ENCODE measurements around the gene NES.

The NES gene

GRCh38 chr1:156711011-156711817, 34.0 kb upstream of the NES start:
- TF ChIP-seq POU2F2 (IDR thresholded peaks at IDR 0.05; ENCODE audit: low read depth, low read length) (no peak), TAF1 (IDR thresholded peaks at IDR 0.05; ENCODE audit: low read depth, low read length) (no peak), POLR2A (IDR thresholded peaks at IDR 0.05; ENCODE audit: low read depth, low read length) (no peak), POLR2AphosphoS5 (IDR thresholded peaks at IDR 0.05; ENCODE audit: low read depth, low read length) (no peak), PAX5 (IDR thresholded peaks at IDR 0.05; ENCODE audit: insufficient read depth, low read length, severe bottlenecking) (no peak), SPI1 (IDR thresholded peaks at IDR 0.05; ENCODE audit: low read depth, low read length) (no peak)
- DNase-seq (ENCODE audit: insufficient read length, low spot score) (no peak), FAIRE-seq (no peak)

GRCh38 chr1:156709757-156710489, 32.7 kb upstream of the NES start:
- FAIRE-seq (no peak), DNase-seq (ENCODE audit: insufficient read length, low spot score) (no peak)
- TF ChIP-seq TAF1 (IDR thresholded peaks at IDR 0.05; ENCODE audit: low read depth, low read length) (no peak), POLR2A (IDR thresholded peaks at IDR 0.05; ENCODE audit: low read depth, low read length) (no peak), POU2F2 (IDR thresholded peaks at IDR 0.05; ENCODE audit: low read depth, low read length) (no peak), SPI1 (IDR thresholded peaks at IDR 0.05; ENCODE audit: low read depth, low read length) (no peak), POLR2AphosphoS5 (IDR thresholded peaks at IDR 0.05; ENCODE audit: low read depth, low read length) (no peak), PAX5 (IDR thresholded peaks at IDR 0.05; ENCODE audit: insufficient read depth, low read length, severe bottlenecking) (no peak)

GRCh38 chr1:156709031-156709430, 31.8 kb upstream of the NES start:
- FAIRE-seq (no peak), DNase-seq (ENCODE audit: insufficient read length, low spot score) (no peak)
- TF ChIP-seq TAF1 (IDR thresholded peaks at IDR 0.05; ENCODE audit: low read depth, low read length) (no peak), PAX5 (IDR thresholded peaks at IDR 0.05; ENCODE audit: insufficient read depth, low read length, severe bottlenecking) (no peak), SPI1 (IDR thresholded peaks at IDR 0.05; ENCODE audit: low read depth, low read length) (no peak), POU2F2 (IDR thresholded peaks at IDR 0.05; ENCODE audit: low read depth, low read length) (no peak), POLR2AphosphoS5 (IDR thresholded peaks at IDR 0.05; ENCODE audit: low read depth, low read length) (no peak), POLR2A (IDR thresholded peaks at IDR 0.05; ENCODE audit: low read depth, low read length) (no peak)

- FAIRE-seq = no peak
- TF ChIP-seq POU2F2 (IDR thresholded peaks at IDR 0.05; ENCODE audit: low read depth, low read length) (no peak), POLR2AphosphoS5 (IDR thresholded peaks at IDR 0.05; ENCODE audit: low read depth, low read length) (no peak), PAX5 (IDR thresholded peaks at IDR 0.05; ENCODE audit: insufficient read depth, low read length, severe bottlenecking) (no peak), SPI1 (IDR thresholded peaks at IDR 0.05; ENCODE audit: low read depth, low read length) (no peak), POLR2A (IDR thresholded peaks at IDR 0.05; ENCODE audit: low read depth, low read length) (no peak), TAF1 (IDR thresholded peaks at IDR 0.05; ENCODE audit: low read depth, low read length) (no peak)
- DNase-seq (ENCODE audit: insufficient read length, low spot score) = no peak
These were observed 31.0 kb upstream of the NES start for GRCh38 chr1:156708218-156708661.

- no peak for DNase-seq (ENCODE audit: insufficient read length, low spot score)
- FAIRE-seq = no peak
- no peak for TF ChIP-seq SPI1 (IDR thresholded peaks at IDR 0.05; ENCODE audit: low read depth, low read length)
- TF ChIP-seq TAF1 (IDR thresholded peaks at IDR 0.05; ENCODE audit: low read depth, low read length) = no peak
- TF ChIP-seq PAX5 (IDR thresholded peaks at IDR 0.05; ENCODE audit: insufficient read depth, low read length, severe bottlenecking) = no peak
- no peak for TF ChIP-seq POU2F2 (IDR thresholded peaks at IDR 0.05; ENCODE audit: low read depth, low read length)
- no peak for TF ChIP-seq POLR2AphosphoS5 (IDR thresholded peaks at IDR 0.05; ENCODE audit: low read depth, low read length)
- no peak for TF ChIP-seq POLR2A (IDR thresholded peaks at IDR 0.05; ENCODE audit: low read depth, low read length)
These were observed 30.4 kb upstream of the NES start for GRCh38 chr1:156707417-156708217.

- no peak for FAIRE-seq
- TF ChIP-seq POLR2AphosphoS5 (IDR thresholded peaks at IDR 0.05; ENCODE audit: low read depth, low read length) (no peak), TAF1 (IDR thresholded peaks at IDR 0.05; ENCODE audit: low read depth, low read length) (no peak), PAX5 (IDR thresholded peaks at IDR 0.05; ENCODE audit: insufficient read depth, low read length, severe bottlenecking) (no peak), POLR2A (IDR thresholded peaks at IDR 0.05; ENCODE audit: low read depth, low read length) (no peak)
- DNase-seq (ENCODE audit: insufficient read length, low spot score) = no peak
These were observed 29.6 kb upstream of the NES start for GRCh38 chr1:156706657-156707416.

- DNase-seq (ENCODE audit: insufficient read length, low spot score) = peak; percentile 86
- TF ChIP-seq POU2F2 (IDR thresholded peaks at IDR 0.05; ENCODE audit: low read depth, low read length) (no peak), SPI1 (IDR thresholded peaks at IDR 0.05; ENCODE audit: low read depth, low read length) (no peak), PAX5 (IDR thresholded peaks at IDR 0.05; ENCODE audit: insufficient read depth, low read length, severe bottlenecking) (no peak), POLR2AphosphoS5 (IDR thresholded peaks at IDR 0.05; ENCODE audit: low read depth, low read length) (no peak), TAF1 (IDR thresholded peaks at IDR 0.05; ENCODE audit: low read depth, low read length) (no peak), POLR2A (IDR thresholded peaks at IDR 0.05; ENCODE audit: low read depth, low read length) (no peak)
- FAIRE-seq = peak; percentile 78
These were observed 28.9 kb upstream of the NES start for GRCh38 chr1:156705918-156706656.

Data from GM12891 (cell line).